GM19463 (cell line): ENCODE results near the gene BICD2.
"Not testable (repeated sequence)": the region's sequence is repeated elsewhere in the genome, so short reads cannot be mapped to it uniquely, and the experiment has no call there.

Source experiments
- ATAC-seq: cut with Tn5 transposase; IDR thresholded peaks from one replicate; pipeline ENCODE4 v1.9.1; 2021; ENCODE audit warnings: mild to moderate bottlenecking, moderate library complexity; ENCODE audit not compliant: unreplicated experiment

Gene BICD2

DNA sequence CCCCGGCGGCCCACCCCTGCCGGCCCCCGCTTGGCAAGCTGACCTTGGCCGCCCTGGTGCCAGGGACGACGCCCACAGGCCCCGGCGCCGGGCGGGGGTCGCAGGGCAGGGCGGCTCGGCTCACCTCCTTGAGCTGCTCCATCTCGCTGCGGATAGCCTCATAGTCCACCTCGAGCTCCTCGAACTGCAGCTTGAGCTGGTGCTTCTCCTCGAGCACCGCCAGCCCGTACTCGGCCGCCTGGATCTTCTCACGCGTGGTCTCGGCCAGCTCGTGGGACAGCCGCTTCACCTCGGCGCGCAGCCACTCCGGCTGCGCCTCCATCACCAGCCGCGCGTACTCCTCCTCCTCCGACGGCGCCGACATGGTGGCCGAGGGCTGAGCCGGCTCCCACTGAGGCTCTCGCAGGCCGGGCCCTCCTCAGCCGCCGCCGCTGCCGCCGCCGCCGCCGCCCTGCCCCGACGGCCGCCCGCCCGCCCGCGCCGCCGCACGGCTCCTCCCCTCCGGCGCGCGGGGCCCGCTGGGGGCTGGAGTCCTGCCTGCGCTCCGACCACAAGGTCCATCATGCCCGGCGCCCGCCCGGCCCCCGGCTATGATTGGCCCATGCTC is at the start of gene BICD2:
BICD2 (minus strand) TSS at position 453 of the 607 bp plus-strand sequence; CDS start at position 364, 89 bp downstream.
- ATAC-seq, result no peak

DNA sequence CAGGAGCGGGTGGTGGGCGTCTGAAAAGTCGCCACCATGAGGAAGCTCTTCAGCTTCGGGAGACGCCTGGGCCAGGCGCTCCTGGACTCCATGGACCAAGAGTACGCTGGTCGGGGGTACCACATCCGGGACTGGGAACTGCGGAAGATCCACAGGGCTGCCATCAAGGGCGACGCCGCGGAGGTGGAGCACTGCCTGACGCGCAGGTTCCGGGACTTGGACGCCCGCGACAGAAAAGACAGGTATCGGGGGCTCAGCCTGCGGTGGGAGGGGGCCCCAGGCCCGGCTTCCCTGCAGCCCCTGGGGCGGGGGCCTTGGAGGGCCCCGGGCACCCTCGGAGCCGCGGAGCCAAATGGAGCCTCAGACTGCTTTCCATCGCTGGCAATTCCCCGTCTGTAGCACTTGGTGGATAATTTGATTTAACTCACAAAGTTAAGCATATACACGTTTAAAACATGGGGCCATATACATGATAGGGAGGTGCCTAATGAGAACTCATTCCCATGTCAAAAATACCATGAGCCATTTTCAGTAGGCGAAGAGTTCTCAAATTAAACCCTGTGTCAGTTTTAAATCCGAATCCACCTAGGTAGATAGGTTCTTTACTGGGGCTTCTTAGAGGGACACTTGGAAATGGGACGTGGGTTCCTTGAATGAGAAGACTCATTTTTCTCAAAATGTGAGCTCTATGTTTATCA is 45.1 kb upstream of the BICD2 start:
- ATAC-seq, result not testable (repeated sequence)

DNA sequence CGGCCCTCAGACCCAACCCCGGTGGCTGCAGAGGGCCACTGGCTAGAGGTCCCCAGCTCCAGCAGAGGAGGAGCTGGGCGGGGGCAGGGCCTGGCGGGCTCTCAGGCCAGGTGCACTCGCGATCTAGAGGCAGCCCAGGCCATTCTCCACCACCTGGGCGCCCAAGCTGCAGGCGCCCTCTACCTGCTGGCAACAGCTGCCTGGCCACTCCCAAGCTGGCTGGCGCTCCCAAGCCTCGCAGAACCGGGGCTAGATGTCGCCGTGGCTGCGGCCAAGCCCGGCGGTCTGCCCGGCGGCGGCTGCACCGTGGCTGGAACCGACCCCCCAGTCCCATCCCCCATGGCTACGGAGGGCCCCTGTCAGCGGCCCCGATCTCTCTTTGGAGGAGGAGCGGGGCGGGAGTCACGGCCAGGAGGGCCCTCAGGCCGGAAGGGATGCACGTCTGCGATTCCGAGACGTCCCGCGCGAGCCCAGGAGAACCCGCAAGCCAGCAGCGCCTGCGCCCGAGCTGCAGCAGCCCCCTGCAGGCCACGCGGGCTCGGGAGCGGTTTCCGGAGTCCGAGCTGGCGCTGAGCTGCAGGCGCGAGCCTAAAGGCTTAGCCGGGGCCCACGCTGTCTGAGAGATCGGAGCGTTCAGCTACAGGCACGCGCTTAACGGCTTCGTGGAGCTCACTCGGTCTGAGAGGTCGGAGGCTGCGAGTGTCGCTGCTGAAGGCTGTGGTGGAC is 44.3 kb upstream of the BICD2 start:
- ATAC-seq, result no peak

DNA sequence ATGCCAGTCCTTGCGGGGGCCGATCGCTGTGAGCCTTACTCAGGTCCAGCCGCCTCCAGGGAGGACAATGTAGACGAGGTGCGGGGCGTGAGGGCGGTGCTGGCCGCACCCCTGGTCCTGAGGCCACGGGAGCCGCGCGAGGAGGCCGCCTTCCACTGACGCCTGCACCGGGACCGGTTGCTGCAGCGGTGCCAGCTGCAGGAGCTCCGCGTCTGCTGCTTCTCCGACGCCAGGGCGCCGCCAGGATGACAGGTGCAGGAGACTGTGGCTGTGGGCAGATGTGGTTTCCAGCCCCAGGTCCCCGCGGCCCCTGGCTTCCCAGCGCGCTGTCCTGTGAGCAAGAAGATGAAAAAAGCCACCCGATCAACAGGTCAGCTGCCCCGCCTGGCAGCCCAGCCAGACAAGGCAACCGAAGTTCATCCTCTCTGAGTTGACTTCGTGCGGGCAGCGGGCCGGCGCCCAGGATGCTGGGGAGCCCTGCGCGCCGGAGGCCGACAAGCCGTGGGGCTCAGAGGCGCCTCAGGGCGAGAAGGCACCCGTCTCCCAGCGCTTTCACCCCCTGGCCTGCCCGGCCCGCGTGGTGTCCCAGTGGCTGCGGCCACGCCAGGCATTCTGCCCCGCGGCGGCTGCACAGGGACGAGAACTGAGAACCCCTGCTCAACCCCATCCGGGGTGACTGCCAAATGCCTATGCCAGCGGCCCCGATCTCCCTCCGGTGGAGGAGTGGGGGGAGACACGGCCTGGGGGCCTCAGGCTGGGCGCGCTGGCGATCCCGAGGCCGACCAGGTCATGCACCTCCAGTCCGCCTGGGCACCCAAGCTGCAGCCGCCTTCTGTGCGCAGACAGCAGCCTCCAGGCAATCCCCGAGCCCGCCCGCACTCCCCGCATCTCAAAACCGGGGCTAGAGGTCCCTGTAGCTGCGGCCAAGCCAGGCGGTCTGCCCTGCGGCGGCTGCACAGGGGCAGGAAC is 43.4 kb upstream of the BICD2 start:
- ATAC-seq, result no peak

DNA sequence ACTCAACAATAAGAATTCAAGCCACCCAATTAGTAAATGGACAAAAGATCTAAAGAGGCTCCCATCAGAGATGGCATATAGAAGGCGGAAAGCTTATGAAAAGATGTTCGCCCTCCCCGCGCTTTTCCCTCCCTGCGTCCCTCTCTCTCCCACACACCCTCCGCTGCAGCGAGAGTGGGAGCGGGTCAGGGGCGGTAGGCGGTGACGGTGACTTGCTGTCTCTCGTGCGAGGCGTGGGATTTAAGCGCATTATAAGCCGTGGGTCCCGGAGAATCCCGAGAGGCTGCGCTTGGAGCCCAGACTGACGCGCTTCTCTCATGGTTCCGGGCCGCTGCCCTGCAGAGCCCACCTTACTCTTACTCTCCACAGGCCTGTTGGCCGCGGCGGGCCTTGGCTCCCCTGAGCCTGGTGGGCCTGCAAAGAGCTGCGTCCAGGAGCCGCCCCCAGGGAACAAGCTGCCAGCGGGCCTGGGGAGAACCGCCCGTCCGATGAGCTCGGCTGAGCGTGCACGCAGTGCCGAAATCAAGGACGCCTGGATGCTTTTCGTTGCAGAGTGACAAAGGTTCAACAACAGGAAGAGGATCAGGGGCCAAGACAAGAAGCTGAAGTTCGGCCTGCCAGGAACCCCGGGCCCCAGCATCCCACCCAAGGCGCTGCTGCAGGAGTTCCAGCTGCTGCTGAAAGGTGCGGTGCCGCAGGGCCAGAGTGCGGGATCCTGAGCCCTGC is 42.6 kb upstream of the BICD2 start:
- no peak for ATAC-seq

DNA sequence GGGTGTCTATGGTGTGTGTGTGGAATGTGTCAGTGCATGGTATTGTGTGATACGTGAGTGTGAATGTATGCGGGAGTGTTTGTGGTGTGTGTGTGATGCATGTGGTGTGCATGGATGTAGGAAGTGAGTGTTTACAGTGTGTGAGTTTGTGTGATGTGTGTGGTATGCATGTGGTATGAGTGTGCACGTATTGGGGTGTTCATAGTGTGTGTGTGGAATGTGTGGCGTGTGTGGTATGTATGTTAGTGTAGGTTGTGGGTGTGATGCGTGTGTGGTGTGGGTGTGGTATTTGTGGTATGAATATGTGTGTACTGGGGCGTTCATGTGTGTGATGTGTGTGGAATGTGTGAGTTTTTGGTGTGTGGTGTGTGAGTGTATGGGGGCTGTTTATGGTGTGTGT is 40.1 kb upstream of the BICD2 start:
- no peak for ATAC-seq

DNA sequence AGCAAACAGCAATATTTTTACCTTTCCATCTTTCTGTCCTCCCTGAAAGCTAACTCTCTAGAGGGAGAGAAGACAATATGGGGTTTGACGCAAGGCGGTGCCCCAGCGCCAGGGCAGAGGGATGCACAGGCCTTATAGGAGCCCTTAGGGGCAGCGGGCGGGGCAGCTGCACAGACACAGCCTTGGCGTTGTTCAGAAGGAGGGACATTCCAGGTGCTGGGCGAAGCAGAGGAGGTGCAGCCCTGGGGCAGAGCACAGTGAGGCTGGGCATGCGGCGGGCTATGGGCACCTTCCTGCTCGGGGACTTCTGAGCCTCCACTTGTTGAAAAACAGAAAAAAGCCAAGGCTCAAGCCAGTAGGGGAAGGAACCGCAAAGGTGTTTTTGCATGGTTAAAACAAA is 33.7 kb upstream of the BICD2 start:
- ATAC-seq, result no peak

DNA sequence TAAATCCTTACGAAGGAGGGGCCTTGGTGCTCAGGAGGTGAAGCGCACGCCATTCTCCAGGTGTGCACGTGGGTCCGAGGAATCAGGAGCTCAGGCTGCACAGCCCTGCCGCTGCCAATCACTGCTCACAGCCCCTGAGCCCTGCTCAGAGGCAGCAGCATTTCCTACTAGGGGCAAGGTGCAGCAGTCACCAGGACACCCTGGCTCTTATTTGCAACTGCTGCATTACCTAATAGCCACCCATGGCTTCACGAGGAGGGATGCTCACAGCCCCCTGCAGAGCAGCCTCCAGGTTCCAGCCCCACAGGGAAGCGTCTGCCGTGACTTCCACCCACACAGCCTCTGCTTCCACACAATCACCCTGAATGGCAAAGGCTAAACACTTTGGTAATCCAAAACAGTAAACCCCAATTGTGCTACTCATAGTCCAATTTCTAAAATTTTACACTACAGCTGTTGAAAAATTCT is 31.7 kb upstream of the BICD2 start:
- not testable (repeated sequence) for ATAC-seq

DNA sequence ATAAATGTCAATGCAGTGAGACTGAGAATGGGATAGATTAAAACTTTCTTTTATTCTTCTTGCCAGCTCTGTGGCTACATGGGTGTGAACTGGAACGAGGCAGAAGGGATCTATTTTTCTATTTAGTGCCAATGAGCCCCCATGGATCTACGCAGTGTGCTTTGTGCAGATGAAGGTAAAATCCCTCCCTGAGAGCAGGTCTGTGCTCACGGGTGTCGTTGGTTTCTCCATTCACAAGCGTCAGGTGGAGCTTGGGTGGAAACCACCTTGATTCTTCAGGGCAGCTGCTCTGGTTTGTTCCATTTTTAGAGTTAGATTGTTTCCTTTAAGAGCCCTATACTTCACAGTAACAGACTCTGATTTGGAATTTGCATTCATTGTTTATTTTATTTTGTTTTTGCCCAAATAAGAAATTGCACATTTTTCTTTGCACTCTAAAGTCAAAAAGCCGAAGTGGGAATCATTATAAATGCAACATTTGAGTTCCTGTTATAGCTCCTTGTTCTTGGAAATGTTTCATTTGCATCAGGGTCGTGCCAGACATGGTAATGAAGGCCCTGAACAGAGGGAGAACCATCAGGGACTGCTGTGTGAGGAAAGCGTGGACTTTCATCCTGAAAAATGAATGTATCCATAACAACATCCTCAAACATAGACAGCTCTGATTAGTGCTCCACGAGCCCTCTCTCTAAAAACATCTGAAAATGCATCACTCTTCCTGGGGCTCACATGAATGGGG is 31.1 kb upstream of the BICD2 start:
- ATAC-seq, result no peak

DNA sequence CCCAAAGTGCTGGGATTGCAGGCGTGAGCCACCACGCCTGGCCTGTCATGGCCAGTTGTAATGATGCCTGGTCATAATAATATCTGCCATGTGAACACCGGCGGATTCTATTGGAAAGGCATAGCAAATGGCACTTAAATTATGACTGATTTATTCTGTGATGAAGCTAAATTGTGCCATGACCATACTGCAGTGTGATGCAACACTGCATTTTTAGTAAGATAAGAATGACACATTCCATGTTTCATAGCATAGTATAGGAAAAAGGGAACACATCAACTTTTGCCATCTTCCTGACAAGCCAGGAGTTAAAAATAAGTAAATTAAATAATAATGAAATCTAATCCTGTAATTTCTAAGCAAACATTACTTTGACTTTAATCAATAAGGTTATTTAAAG is 30.4 kb upstream of the BICD2 start:
- ATAC-seq, result no peak

DNA sequence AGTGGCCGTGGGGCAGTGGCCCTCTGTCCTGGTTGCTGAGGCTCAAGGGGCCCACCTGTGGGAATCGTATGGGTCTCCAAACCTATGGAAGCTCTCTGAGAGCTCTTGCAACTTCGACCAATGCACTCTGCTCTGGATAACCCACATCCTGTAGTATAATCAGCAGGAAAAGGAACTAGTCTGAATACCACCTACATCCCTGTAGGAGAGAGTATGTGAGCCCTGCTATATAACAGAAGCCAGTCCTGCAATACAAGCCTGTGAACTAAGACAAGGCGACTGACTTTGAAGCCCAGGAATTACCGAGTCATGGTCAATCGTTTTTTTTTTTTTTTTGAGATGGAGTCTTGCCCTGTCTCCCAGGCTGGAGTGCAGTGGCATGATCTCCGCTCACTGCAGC is 29.8 kb upstream of the BICD2 start:
- ATAC-seq, result no peak

DNA sequence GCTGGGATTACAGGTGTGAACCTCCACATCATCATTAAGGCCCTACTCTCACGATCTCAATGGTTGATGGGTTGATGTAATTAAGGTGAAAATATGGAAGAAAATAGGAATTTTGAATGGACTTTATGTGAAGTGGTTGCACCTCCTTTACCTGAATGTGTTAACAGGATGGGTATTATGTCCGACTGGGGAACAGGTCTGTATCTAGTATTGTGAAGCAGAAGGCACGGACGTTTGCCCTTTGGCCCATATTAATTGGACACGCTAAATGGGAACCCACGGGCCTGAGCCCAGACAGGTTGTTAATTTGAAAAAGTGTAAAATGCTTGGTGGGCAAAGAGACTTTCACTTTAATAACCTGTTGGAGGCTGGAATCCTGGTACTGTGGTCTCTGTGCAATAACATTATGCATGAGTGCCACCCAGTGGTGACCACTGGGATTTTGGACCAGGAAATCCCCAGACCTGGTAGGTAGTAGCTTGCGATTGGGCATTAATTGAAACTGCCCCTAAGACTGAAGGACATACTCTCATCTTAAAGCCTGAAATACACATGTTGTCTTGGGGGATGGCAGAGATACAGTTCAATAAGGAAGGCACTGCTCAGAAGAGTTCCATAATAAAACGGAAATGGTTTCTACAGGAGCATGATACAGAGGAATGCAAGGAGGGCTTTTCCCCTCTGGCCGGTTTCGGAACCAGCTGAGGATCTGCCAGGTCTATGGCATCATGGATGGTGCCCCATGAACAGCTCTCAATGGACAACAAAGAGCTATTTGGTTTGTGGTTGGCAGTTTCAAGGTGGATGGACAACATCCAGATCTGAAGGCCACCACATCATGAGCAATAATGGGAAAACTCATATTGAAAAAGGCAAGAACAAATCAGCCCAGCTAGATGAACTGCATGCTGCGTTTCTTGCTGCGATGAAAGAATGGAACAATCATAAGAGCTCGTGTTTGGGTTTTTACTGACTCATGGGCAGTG is 26.2 kb upstream of the BICD2 start:
- peak; percentile 63 for ATAC-seq

DNA sequence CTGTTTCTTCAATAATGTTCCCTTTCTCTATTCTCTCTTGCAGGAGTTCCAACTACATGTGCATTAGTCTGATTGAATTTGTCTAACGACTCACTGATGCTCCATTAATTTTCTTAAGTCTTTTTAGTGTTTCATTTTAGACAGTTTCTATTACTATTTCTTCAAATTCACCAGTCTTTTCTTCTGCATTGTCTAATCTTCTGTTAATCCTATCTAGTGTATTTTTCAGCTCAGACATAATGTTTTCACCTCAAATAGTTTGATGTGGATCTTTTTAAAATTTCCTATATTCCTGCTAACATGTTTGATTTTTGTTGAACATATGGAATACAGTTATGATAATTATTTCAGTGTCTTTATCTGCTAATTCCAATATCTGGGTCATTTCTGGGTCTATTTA is 21.7 kb upstream of the BICD2 start:
- no peak for ATAC-seq

DNA sequence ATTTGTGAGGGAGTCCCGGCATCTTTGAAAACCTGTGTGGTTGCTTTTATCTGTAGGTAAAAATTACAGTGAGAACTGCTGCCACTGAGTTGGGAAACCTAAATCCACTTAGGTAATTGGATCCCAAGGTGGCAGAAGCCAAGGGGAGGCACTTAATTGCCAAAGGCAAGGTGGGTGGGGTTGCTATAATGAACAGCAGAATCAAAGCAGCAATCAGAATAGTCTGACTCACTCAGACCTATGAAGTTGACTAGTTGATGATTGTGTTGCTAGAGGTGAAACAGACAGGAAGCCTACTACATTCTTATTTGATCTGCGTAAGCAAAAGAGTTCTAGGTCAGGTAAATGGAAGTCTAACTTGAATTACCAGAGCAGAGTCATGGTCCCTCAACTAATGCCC is 17.3 kb upstream of the BICD2 start:
- no peak for ATAC-seq

DNA sequence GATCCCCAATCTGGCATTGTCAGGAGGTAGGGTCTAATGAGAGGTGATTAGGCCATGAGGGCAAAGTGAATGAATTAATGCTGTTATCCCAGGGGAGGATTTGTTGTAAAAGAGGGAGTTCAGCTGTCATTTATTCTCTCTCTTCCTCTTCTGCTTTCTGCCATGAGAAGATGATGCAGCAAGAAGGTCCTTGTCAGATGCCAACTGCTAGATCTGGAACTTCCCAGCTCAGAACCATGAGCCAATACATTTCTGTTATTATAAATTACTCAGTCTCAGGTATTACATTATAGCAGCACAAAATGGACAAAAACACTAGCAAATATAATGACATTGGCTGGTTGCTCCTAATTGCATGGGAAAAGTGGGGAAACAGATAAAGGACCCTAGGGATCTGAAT is 15.6 kb upstream of the BICD2 start:
- no peak for ATAC-seq

DNA sequence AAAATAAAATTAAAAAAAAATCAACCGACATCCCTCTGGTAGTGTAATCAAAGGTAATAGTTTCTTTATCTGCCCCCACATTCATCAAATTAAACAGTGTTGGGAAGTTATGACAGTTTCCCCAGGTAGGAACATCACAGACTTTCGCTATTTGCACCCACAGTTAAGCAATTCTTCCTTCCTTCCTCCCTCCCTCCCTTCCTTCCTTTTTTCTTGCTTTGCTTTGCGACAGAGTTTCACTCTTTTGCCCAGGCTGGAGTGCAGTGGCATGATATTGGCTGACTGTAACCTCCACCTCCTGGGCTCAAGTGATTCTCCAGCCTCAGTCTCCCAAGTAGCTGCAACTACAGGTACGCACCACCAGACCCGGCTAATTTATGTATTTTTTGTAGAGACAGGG is 10.8 kb upstream of the BICD2 start:
- ATAC-seq, result no peak

DNA sequence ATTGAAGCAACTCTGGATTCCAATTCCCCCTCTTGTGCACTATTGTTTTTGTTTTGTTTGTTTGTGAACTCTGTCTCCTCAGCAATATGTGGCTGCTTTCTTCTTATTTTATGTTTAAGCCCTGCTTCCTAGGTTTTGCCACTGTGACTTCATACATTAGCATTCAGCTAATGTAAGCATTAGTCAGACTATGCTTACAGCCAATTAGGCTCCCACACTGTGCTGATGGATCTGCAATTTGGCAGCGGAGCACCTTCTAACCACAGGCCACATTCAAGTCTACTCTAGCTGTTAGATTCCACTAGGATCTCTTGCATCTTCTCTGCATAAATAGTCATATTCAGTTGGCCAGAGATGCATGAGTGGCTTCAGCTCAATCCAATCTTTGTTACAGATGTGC is 9.6 kb upstream of the BICD2 start:
- ATAC-seq, result no peak

DNA sequence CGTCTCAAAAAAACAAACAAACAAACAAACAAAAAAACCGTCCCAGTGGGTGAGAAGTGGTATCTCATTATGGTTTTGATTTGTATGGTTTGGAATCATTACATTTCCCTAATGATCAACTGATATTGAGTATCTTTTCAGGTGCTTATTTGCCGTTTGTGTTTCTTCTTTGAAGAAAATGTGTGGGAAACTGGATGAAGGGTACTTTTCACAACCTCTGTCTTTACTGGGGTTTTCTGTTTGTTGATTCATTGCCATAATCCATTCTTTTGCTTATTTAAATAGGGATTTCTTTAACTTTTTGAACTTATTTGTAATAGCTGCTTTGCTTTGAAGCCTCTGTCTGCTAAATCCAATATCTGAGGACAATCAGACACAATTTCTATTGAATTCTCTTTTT is 9.2 kb upstream of the BICD2 start:
- no peak for ATAC-seq
